K562 (cell line): ENCODE data around the gene MAD1L1. TPM values are rescaled to one million over a fixed set of nuclear protein-coding genes. Genes with fewer than 3 reads are reported as not detected.

Experiments used
- CCAR2 ChIP-seq: fragments of 200-400 bp; formaldehyde crosslinking; IDR thresholded peaks from 2 replicates; pipeline ENCODE4 v1.6.1; 2017; ENCODE audit warnings: mild to moderate bottlenecking, low read depth, low read length
- L3MBTL2 ChIP-seq: fragments of 450-650 bp; IDR thresholded peaks from 2 replicates; pipeline ENCODE4 v1.6.1; 2016; ENCODE audit warnings: mild to moderate bottlenecking, moderate library complexity
- NFIC ChIP-seq: fragments of 450-650 bp; IDR thresholded peaks from 2 replicates; pipeline ENCODE4 v1.6.1; 2017; ENCODE audit warnings: mild to moderate bottlenecking, inconsistent platforms
- NR2C2 ChIP-seq, 2 experiments: fragments of 200-800 bp in 1 of 2; sonication (Bioruptor generic) in 1 of 2; sonication (generic) in 1 of 2; formaldehyde crosslinking in 1 of 2; IDR thresholded peaks; 2 replicates each; pipeline versions ENCODE4 v1.6.1 to v1.8.0; 2016 to 2022; ENCODE audit warnings: mild to moderate bottlenecking in 1 of 2, missing compliant biosample characterization in 1 of 2, missing genetic modification characterization in 1 of 2, missing genetic modification reagents in 1 of 2
- POLR2B ChIP-seq: fragments of 450-650 bp; IDR thresholded peaks from 2 replicates; pipeline ENCODE4 v1.6.1; 2018; ENCODE audit warnings: low read depth; ENCODE audit not compliant: partially characterized antibody
- PRDM10 ChIP-seq: fragments of 450-650 bp; IDR thresholded peaks from 2 replicates; pipeline ENCODE4 v1.6.1; 2018; ENCODE audit not compliant: partially characterized antibody
- SOX6 ChIP-seq: fragments of 450-650 bp; IDR thresholded peaks from 2 replicates; pipeline ENCODE4 v1.6.1; 2014; ENCODE audit warnings: mild to moderate bottlenecking
- TBP ChIP-seq: optimal IDR thresholded peaks from 2 replicates; pipeline ENCODE3; 2011; ENCODE audit warnings: low read depth, low read length, improper control_type of control experiment
- ZBTB17 ChIP-seq: fragments of 450-650 bp; formaldehyde crosslinking; IDR thresholded peaks from 2 replicates; pipeline ENCODE4 v1.4.0; 2020; ENCODE audit warnings: mild to moderate bottlenecking
- ZFPM2 ChIP-seq: fragments of 250-450 bp; sonication (Bioruptor Pico); IDR thresholded peaks from 2 replicates; pipeline ENCODE4 v1.5.1; 2022; ENCODE audit warnings: mild to moderate bottlenecking
- ZNF165 ChIP-seq: fragments of 250-450 bp; sonication (Bioruptor Pico); IDR thresholded peaks from 2 replicates; pipeline ENCODE4 v1.4.0; 2020; ENCODE audit warnings: borderline replicate concordance
- ZNF239 ChIP-seq: fragments of 250-450 bp; sonication (Bioruptor Pico); IDR thresholded peaks from 2 replicates; pipeline ENCODE4 v1.4.0; 2020; ENCODE audit warnings: mild to moderate bottlenecking
- ZNF311 ChIP-seq: fragments of 250-450 bp; sonication (Bioruptor Pico); IDR thresholded peaks from 2 replicates; pipeline ENCODE4 v1.4.0; 2020; ENCODE audit warnings: mild to moderate bottlenecking, moderate library complexity
- ZNF398 ChIP-seq: fragments of 250-450 bp; sonication (Bioruptor Pico); IDR thresholded peaks from 2 replicates; pipeline ENCODE4 v1.8.0; 2021; ENCODE audit warnings: moderate library complexity, mild to moderate bottlenecking, inconsistent platforms
- ZNF609 ChIP-seq: sonication (generic); formaldehyde crosslinking; IDR thresholded peaks from 2 replicates; pipeline ENCODE4 v1.8.1; 2023; ENCODE audit warnings: missing genetic modification reagents, mild to moderate bottlenecking, borderline replicate concordance
- polyA plus RNA-seq, 8 experiments: library from polyadenylated mRNA; depleted of rRNA in 4 of 8; stranded (reverse) in 5 of 8; unstranded in 3 of 8; fragments of >200 nt; fragmentation: Nextera tagmentation in 2 of 8; fragmentation: Illumina TruSeq in 1 of 8; extraction: Ambion mirVana in 2 of 8; extraction: Trizol in 1 of 8; gene quantifications; 2 replicates each; pipeline versions ENCODE4 v1.2.1 to v1.2.3, GENCODE V29; 2011 to 2014; ENCODE audit warnings: inconsistent platforms in 1 of 8, missing spikeins in 1 of 8
- total RNA-seq, 7 experiments: library from RNA; depleted of rRNA in 6 of 7; stranded (reverse); fragments of >200 nt in 6 of 7; fragmentation: Illumina TruSeq in 2 of 7; extraction: Trizol in 2 of 7; gene quantifications; 2 replicates each; pipeline versions ENCODE4 v1.2.1 to v1.2.3, GENCODE V29; 2011 to 2021; ENCODE audit warnings: low replicate concordance in 1 of 7

The MAD1L1 gene
- total and polyA plus RNA-seq, 9 of the 15 experiments (the other 6 are each of a cell fraction or from before 2014, with no cell fraction given), result 1.7 to 89.7 (median 18.0) TPM

- TF ChIP-seq ZNF311 (CRISPR knock-in tag), result 0 out of 2 replicates have a peak, but pooled peaks have one; percentile 51
- TF ChIP-seq L3MBTL2, result peak; percentile 98
- no peak for TF ChIP-seq ZNF398 (CRISPR knock-in tag)
- no peak for TF ChIP-seq ZNF165 (CRISPR knock-in tag)
- no peak for TF ChIP-seq ZFPM2 (CRISPR knock-in tag)
- peak; percentile 57 for TF ChIP-seq POLR2B
- peak; percentile 71 for TF ChIP-seq SOX6
- peak; percentile 22; the same call in 1 of the 2 replicates for TF ChIP-seq ZBTB17 (CRISPR knock-in tag)
- TF ChIP-seq CCAR2, result no peak
- TF ChIP-seq NR2C2 (CRISPR knock-in tag; IDR thresholded peaks at IDR 0.05), result 0 out of 2 replicates have a peak, but pooled peaks have one; percentile 57
- TF ChIP-seq NR2C2 (tag; IDR thresholded peaks at IDR 0.05), result peak; percentile 78
- peak; percentile 14; the same call in 1 of the 2 replicates for TF ChIP-seq ZNF239 (CRISPR knock-in tag)
- TF ChIP-seq TBP, result no peak
- peak; percentile 25; the same call in 1 of the 2 replicates for TF ChIP-seq NFIC
- TF ChIP-seq ZNF609 (CRISPR knock-in tag), result no peak
- TF ChIP-seq PRDM10, result peak; percentile 49
Observed at GRCh38 chr7:2104107-2104710, 128.5 kb downstream of the MAD1L1 start (continued).
